Neural progenitor cell (in vitro differentiated cells): Measurements from ENCODE around the gene POLR1F. TPM values are rescaled to one million over a fixed set of nuclear protein-coding genes. Genes with fewer than 3 reads are reported as not detected.

Experiments
- DNase-seq: peaks from one replicate; pipeline ENCODE4 v3.0.0-alpha.2; 2016; ENCODE audit warnings: low spot score
- H2AFZ ChIP-seq: fragments of 200-600 bp; sonication (generic); replicated peaks from 2 replicates; pipeline ENCODE4 v1.6.1; 2016; ENCODE audit warnings: antibody characterized with exemption
- H3F3A ChIP-seq: fragments of 200-600 bp; sonication (generic); 2 replicates; pipeline ENCODE4 v1.6.1; 2016; ENCODE audit warnings: antibody characterized with exemption, low read depth
- H3K27ac ChIP-seq: fragments of 200-600 bp; sonication (generic); 2 replicates; pipeline ENCODE4 v1.5.1; 2016; ENCODE audit warnings: mild to moderate bottlenecking
- H3K27me3 ChIP-seq: fragments of 200-600 bp; sonication (generic); 2 replicates; pipeline ENCODE4 v1.6.1; 2016; ENCODE audit warnings: mild to moderate bottlenecking, moderate library complexity
- H3K36me3 ChIP-seq: fragments of 200-600 bp; sonication (generic); 2 replicates; pipeline ENCODE4 v1.5.1; 2016
- H3K4me1 ChIP-seq: fragments of 200-600 bp; sonication (generic); 2 replicates; pipeline ENCODE4 v1.6.1; 2016; ENCODE audit warnings: mixed run types
- H3K4me2 ChIP-seq: fragments of 200-600 bp; sonication (generic); 2 replicates; pipeline ENCODE4 v1.6.1; 2016
- H3K4me3 ChIP-seq: fragments of 200-600 bp; sonication (generic); 2 replicates; pipeline ENCODE4 v1.5.1; 2016
- H3K79me2 ChIP-seq: fragments of 200-600 bp; sonication (generic); 2 replicates; pipeline ENCODE4 v1.6.1; 2016; ENCODE audit warnings: low read depth
- H3K9ac ChIP-seq: fragments of 200-600 bp; sonication (generic); 2 replicates; pipeline ENCODE4 v1.6.1; 2016
- H3K9me3 ChIP-seq: fragments of 200-600 bp; sonication (generic); 2 replicates; pipeline ENCODE4 v1.5.1; 2016; ENCODE audit warnings: low read depth
- H4K20me1 ChIP-seq: fragments of 200-600 bp; sonication (generic); 2 replicates; pipeline ENCODE4 v1.6.1; 2016; ENCODE audit warnings: low read depth
- H3K27ac Mint-ChIP-seq: 3 replicates; pipeline ENCODE4 v1.8.0; 2021; ENCODE audit warnings: mixed read lengths
- H3K27me3 Mint-ChIP-seq: 2 replicates; pipeline ENCODE4 v1.8.0; 2022; ENCODE audit warnings: low read depth, mild to moderate bottlenecking, inconsistent platforms, moderate library complexity, mixed read lengths; ENCODE audit not compliant: insufficient read depth
- H3K36me3 Mint-ChIP-seq: 3 replicates; pipeline ENCODE4 v1.8.0; 2021; ENCODE audit warnings: mixed read lengths
- H3K4me1 Mint-ChIP-seq: 3 replicates; pipeline ENCODE4 v1.8.0; 2021; ENCODE audit warnings: mixed read lengths
- H3K4me3 Mint-ChIP-seq: 3 replicates; pipeline ENCODE4 v1.8.0; 2021; ENCODE audit warnings: mild to moderate bottlenecking, moderate library complexity, mixed read lengths
- H3K9me3 Mint-ChIP-seq: 3 replicates; pipeline ENCODE4 v1.8.0; 2020; ENCODE audit warnings: mixed read lengths
- EZH2 ChIP-seq: fragments of 200-600 bp; sonication (generic); IDR thresholded peaks from 2 replicates; pipeline ENCODE4 v1.6.1; 2017; ENCODE audit warnings: antibody characterized with exemption, mild to moderate bottlenecking, moderate library complexity
- EZH2phosphoT487 ChIP-seq: fragments of 200-600 bp; sonication (generic); IDR thresholded peaks from 2 replicates; pipeline ENCODE4 v1.6.1; 2017; ENCODE audit warnings: antibody characterized with exemption
- total RNA-seq: library from RNA; depleted of rRNA; stranded (reverse); fragments of >200 nt; gene quantifications from 2 replicates; pipeline ENCODE4 v1.2.3, GENCODE V29; 2015; ENCODE audit warnings: low replicate concordance
- TF ChIP-seq, protein P1 (sequence below): fragments of 200-600 bp; sonication (generic); IDR thresholded peaks from 2 replicates; pipeline ENCODE4 v1.5.1; 2017; ENCODE audit warnings: antibody characterized with exemption, mild to moderate bottlenecking

POLR1F gene
- total RNA-seq, 1 donor from 2014 or later: 29.7 TPM

- Histone ChIP-seq H3K4me3 (no peak overlapping the region), H3K9ac (no peak overlapping the region), H3K4me1 (peaks cover 4% of the 10 kb centered on the region), H2AFZ (no peak overlapping the region), H3K79me2 (peaks cover 39% of the 10 kb centered on the region), H3K27ac (no peak overlapping the region), H4K20me1 (peaks cover 3% of the 10 kb centered on the region), H3K36me3 (peaks cover 3% of the 10 kb centered on the region), H3K27me3 (no peaks in the 10 kb centered on the region), H3K4me2 (no peak overlapping the region), H3K9me3 (no peaks in the 10 kb centered on the region), H3F3A (no peaks in the 10 kb centered on the region)
- H3K4me1 Mint-ChIP-seq: peaks cover 2% of the 10 kb centered on the region
- TF ChIP-seq, protein P1, sequence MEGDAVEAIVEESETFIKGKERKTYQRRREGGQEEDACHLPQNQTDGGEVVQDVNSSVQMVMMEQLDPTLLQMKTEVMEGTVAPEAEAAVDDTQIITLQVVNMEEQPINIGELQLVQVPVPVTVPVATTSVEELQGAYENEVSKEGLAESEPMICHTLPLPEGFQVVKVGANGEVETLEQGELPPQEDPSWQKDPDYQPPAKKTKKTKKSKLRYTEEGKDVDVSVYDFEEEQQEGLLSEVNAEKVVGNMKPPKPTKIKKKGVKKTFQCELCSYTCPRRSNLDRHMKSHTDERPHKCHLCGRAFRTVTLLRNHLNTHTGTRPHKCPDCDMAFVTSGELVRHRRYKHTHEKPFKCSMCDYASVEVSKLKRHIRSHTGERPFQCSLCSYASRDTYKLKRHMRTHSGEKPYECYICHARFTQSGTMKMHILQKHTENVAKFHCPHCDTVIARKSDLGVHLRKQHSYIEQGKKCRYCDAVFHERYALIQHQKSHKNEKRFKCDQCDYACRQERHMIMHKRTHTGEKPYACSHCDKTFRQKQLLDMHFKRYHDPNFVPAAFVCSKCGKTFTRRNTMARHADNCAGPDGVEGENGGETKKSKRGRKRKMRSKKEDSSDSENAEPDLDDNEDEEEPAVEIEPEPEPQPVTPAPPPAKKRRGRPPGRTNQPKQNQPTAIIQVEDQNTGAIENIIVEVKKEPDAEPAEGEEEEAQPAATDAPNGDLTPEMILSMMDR: no peak
- TF ChIP-seq EZH2phosphoT487 (no peak), EZH2 (no peak)
- H3K9me3 Mint-ChIP-seq: no peaks in the 10 kb centered on the region
- no peak overlapping the region for H3K4me3 Mint-ChIP-seq
- H3K27me3 Mint-ChIP-seq: no peaks in the 10 kb centered on the region
- no peak overlapping the region for H3K27ac Mint-ChIP-seq
- no peak for DNase-seq
- peaks cover 19% of the 10 kb centered on the region for H3K36me3 Mint-ChIP-seq
These were observed 7.9 kb downstream of the POLR1F start for GRCh38 chr7:19700936-19701335.

- Histone ChIP-seq H3K4me2 (no peak overlapping the region), H4K20me1 (no peaks in the 10 kb centered on the region), H3K27me3 (no peaks in the 10 kb centered on the region), H3K4me1 (no peaks in the 10 kb centered on the region), H3K36me3 (peaks cover 3% of the 10 kb centered on the region), H3F3A (no peaks in the 10 kb centered on the region), H3K4me3 (no peak overlapping the region), H3K9ac (no peak overlapping the region), H3K9me3 (no peaks in the 10 kb centered on the region), H2AFZ (no peak overlapping the region), H3K27ac (no peak overlapping the region), H3K79me2 (peaks cover 17% of the 10 kb centered on the region)
- Mint-ChIP-seq H3K36me3 (peaks cover 19% of the 10 kb centered on the region), H3K27ac (no peak overlapping the region), H3K4me1 (no peaks in the 10 kb centered on the region), H3K9me3 (no peaks in the 10 kb centered on the region), H3K4me3 (no peak overlapping the region), H3K27me3 (no peaks in the 10 kb centered on the region)
- no peak for DNase-seq
- TF ChIP-seq EZH2phosphoT487 (no peak), EZH2 (no peak)
- TF ChIP-seq, protein P1: no peak
These were observed 10.5 kb downstream of the POLR1F start for GRCh38 chr7:19698331-19698730.

GRCh38 chr7:19696926-19697325 is 11.9 kb downstream of the POLR1F start:
- no peaks in the 10 kb centered on the region for H3K36me3 ChIP-seq
- no peaks in the 10 kb centered on the region for H4K20me1 ChIP-seq
- H3K9me3 ChIP-seq: no peaks in the 10 kb centered on the region
- H3K4me2 ChIP-seq: no peak overlapping the region
- H3K4me1 Mint-ChIP-seq: no peaks in the 10 kb centered on the region
- H3K27me3 ChIP-seq: no peaks in the 10 kb centered on the region
- TF ChIP-seq EZH2 (no peak), EZH2phosphoT487 (no peak)
- TF ChIP-seq, protein P1: no peak
- no peak overlapping the region for H3K27ac ChIP-seq
- H3K9ac ChIP-seq: no peak overlapping the region
- no peaks in the 10 kb centered on the region for H3F3A ChIP-seq
- no peak overlapping the region for H3K4me3 Mint-ChIP-seq
- H3K4me1 ChIP-seq: no peaks in the 10 kb centered on the region
- H2AFZ ChIP-seq: no peak overlapping the region
- H3K27me3 Mint-ChIP-seq: no peaks in the 10 kb centered on the region
- H3K36me3 Mint-ChIP-seq: peaks cover 14% of the 10 kb centered on the region
- no peak for DNase-seq
- H3K4me3 ChIP-seq: no peak overlapping the region
- H3K79me2 ChIP-seq: peaks cover 7% of the 10 kb centered on the region
- no peak overlapping the region for H3K27ac Mint-ChIP-seq
- H3K9me3 Mint-ChIP-seq: no peaks in the 10 kb centered on the region
